Neural progenitor cell (in vitro differentiated cells): ENCODE measurements around the gene ARAP2.

Source experiments
- CTCF ChIP-seq: fragments of 200-600 bp; sonication (generic); IDR thresholded peaks from 2 replicates; pipeline ENCODE4 v1.5.1; 2017; ENCODE audit warnings: antibody characterized with exemption, mild to moderate bottlenecking
- EZH2 ChIP-seq: fragments of 200-600 bp; sonication (generic); IDR thresholded peaks from 2 replicates; pipeline ENCODE4 v1.6.1; 2017; ENCODE audit warnings: antibody characterized with exemption, mild to moderate bottlenecking, moderate library complexity
- EZH2phosphoT487 ChIP-seq: fragments of 200-600 bp; sonication (generic); IDR thresholded peaks from 2 replicates; pipeline ENCODE4 v1.6.1; 2017; ENCODE audit warnings: antibody characterized with exemption

DNA sequence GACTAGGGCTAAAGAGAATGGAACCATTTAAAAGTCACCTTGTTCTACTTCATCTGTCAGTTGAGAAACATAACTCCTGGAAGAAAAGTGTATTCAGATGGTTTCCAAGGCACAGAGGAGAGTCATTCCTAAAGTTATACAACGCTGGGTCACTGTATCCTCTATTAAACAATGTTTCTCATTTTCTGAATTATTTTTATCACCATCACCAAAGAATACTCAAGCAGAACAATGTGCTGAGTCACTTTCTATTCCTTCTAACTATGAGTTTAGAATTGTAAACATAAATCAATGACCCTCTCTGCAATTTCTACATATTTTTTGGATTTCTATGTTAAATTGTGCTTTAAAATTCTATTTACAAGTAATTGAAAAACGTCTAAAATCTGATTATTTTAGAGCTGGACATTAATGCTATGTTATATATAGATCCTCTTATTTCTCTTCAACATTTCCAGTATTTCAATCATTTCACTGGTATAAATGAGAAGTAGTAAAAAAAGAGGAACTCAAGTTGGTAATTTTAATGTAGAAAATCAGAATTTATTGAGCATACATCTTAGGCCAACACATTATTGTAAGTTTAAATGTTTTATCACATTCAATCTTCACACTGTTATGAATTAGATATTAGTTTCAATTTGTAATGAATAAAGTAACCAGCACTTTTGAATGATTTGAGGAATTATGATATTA, 44.6 kb upstream of the ARAP2 start:
- no peak for TF ChIP-seq CTCF
- no peak for TF ChIP-seq EZH2phosphoT487
- no peak for TF ChIP-seq EZH2
